Cerebellar nuclear complex (tissue), 1 donor: Measurements from ENCODE around the gene XRCC3.

Experiments
- DNase-seq, 2 experiments: peaks; one replicate each; lab custom pipeline; 2025; lab: John Stamatoyannopoulos, UW

XRCC3 gene

GRCh38 chr14:103706551-103707328, 8.5 kb downstream of the XRCC3 start:
- DNase-seq: no peak

- DNase-seq: no peak
Measured at GRCh38 chr14:103705504-103706284, 9.6 kb downstream of the XRCC3 start.

GRCh38 chr14:103705118-103705503, 10.1 kb downstream of the XRCC3 start:
- no peak for DNase-seq

GRCh38 chr14:103704708-103705107, 10.5 kb downstream of the XRCC3 start:
- no peak for DNase-seq

- no peak for DNase-seq
Measured at GRCh38 chr14:103703433-103704385, 11.5 kb downstream of the XRCC3 start.

GRCh38 chr14:103702497-103703432, 12.5 kb downstream of the XRCC3 start:
- peak; percentile 41 to 64 for DNase-seq

- no peak for DNase-seq
Measured at GRCh38 chr14:103702095-103702494, 13.2 kb downstream of the XRCC3 start.

GRCh38 chr14:103700753-103701490, 14.3 kb downstream of the XRCC3 start:
- DNase-seq: no peak

- no peak for DNase-seq
Measured at GRCh38 chr14:103699901-103700752, 15.1 kb downstream of the XRCC3 start.

- DNase-seq: no peak
Measured at GRCh38 chr14:103699261-103699661, 16.0 kb downstream of the XRCC3 start.

- DNase-seq: no peak
Measured at GRCh38 chr14:103698380-103699260, 16.6 kb downstream of the XRCC3 start.

GRCh38 chr14:103697603-103698379, 17.5 kb downstream of the XRCC3 start:
- DNase-seq: no peak

GRCh38 chr14:103697206-103697602, 18.0 kb downstream of the XRCC3 start:
- DNase-seq: no peak

GRCh38 chr14:103696466-103697071, 18.7 kb downstream of the XRCC3 start:
- DNase-seq: no peak

- DNase-seq: no peak
Measured at GRCh38 chr14:103696070-103696402, 19.2 kb downstream of the XRCC3 start.

- no peak for DNase-seq
Measured at GRCh38 chr14:103695296-103696069, 19.8 kb downstream of the XRCC3 start.
